ENCODE results near the gene FHAD1.

DNA sequence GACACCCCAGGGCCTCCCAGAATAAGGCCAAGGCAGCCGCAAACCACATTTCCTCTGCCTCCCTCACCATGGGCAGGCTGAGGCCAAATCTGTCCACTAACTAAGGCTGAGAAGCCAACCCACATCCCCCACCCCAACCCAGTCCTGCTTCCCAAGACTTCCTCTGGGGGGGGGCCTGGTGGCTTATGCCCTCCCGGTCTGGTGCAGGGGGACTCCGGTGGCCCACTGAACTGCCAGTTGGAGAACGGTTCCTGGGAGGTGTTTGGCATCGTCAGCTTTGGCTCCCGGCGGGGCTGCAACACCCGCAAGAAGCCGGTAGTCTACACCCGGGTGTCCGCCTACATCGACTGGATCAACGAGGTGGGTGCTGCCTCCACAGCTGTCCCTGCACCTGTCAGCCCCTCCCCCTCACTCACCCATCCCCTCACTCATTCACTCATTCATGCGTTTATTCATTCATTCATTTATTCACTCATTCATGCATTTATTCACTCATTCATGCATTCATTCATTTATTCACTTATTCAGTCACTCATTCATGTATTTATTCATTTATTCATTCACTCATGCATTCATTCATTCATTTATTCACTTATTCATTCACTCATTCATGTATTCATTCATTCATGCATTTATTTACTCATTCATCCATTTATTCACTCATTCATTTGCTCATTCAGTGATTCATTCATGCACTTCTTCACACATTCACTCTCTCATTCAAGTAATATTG lies 198.5 kb downstream of the FHAD1 start:
- TF ChIP-seq TAF1 (IDR thresholded peaks at IDR 0.05; ENCODE audit: low read depth): no peak
- TF ChIP-seq, protein P1, sequence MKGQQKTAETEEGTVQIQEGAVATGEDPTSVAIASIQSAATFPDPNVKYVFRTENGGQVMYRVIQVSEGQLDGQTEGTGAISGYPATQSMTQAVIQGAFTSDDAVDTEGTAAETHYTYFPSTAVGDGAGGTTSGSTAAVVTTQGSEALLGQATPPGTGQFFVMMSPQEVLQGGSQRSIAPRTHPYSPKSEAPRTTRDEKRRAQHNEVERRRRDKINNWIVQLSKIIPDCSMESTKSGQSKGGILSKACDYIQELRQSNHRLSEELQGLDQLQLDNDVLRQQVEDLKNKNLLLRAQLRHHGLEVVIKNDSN (IDR thresholded peaks at IDR 0.05): no peak
- TF ChIP-seq, protein P2, sequence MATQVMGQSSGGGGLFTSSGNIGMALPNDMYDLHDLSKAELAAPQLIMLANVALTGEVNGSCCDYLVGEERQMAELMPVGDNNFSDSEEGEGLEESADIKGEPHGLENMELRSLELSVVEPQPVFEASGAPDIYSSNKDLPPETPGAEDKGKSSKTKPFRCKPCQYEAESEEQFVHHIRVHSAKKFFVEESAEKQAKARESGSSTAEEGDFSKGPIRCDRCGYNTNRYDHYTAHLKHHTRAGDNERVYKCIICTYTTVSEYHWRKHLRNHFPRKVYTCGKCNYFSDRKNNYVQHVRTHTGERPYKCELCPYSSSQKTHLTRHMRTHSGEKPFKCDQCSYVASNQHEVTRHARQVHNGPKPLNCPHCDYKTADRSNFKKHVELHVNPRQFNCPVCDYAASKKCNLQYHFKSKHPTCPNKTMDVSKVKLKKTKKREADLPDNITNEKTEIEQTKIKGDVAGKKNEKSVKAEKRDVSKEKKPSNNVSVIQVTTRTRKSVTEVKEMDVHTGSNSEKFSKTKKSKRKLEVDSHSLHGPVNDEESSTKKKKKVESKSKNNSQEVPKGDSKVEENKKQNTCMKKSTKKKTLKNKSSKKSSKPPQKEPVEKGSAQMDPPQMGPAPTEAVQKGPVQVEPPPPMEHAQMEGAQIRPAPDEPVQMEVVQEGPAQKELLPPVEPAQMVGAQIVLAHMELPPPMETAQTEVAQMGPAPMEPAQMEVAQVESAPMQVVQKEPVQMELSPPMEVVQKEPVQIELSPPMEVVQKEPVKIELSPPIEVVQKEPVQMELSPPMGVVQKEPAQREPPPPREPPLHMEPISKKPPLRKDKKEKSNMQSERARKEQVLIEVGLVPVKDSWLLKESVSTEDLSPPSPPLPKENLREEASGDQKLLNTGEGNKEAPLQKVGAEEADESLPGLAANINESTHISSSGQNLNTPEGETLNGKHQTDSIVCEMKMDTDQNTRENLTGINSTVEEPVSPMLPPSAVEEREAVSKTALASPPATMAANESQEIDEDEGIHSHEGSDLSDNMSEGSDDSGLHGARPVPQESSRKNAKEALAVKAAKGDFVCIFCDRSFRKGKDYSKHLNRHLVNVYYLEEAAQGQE (IDR thresholded peaks at IDR 0.05; ENCODE audit: low read depth): no peak
- no peak for TF ChIP-seq TCF12 (IDR thresholded peaks at IDR 0.05; ENCODE audit: low read depth)
- no peak for TF ChIP-seq FOXM1 (IDR thresholded peaks at IDR 0.05; ENCODE audit: borderline replicate concordance, low read depth)
- no peak for TF ChIP-seq EP300 (IDR thresholded peaks at IDR 0.05; ENCODE audit: borderline replicate concordance)
- TF ChIP-seq, protein P3, sequence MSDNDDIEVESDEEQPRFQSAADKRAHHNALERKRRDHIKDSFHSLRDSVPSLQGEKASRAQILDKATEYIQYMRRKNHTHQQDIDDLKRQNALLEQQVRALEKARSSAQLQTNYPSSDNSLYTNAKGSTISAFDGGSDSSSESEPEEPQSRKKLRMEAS (IDR thresholded peaks at IDR 0.05): no peak
- no peak for TF ChIP-seq TEAD4 (IDR thresholded peaks at IDR 0.05)
- TF ChIP-seq CEBPB (IDR thresholded peaks at IDR 0.05): no peak
- TF ChIP-seq RAD21 (IDR thresholded peaks at IDR 0.05; ENCODE audit: low read depth): no peak
